Ascending aorta (tissue), 2 donors: ENCODE data around the gene DEDD. TPM values are rescaled to one million over a fixed set of nuclear protein-coding genes. Genes with fewer than 3 reads are reported as not detected.
A peak's percentile ranks its signal among the peaks of the same experiment; 100 is the strongest.
"Not testable (repeated sequence)": the region's sequence is repeated elsewhere in the genome, so short reads cannot be mapped to it uniquely, and the experiment has no call there.

Experiments used
- DNase-seq, 2 donors: peaks; one replicate each; pipeline ENCODE4 v3.0.0-alpha.2; 2019; ENCODE audit warnings: low spot score in 2 of 2
- H3K27ac ChIP-seq, 2 donors: fragments of 200-600 bp; sonication (generic); one replicate each; pipeline ENCODE4 v1.5.1; 2016 to 2017; ENCODE audit warnings: mild to moderate bottlenecking in 1 of 2
- H3K27me3 ChIP-seq: fragments of 200-600 bp; sonication (generic); one replicate; pipeline ENCODE4 v1.5.1; 2017
- H3K36me3 ChIP-seq, 2 donors: fragments of 200-600 bp; sonication (generic); one replicate each; pipeline ENCODE4 v1.5.1; 2016
- H3K4me1 ChIP-seq, 2 donors: fragments of 200-600 bp; sonication (generic); one replicate each; pipeline ENCODE4 v1.5.1; 2016 to 2017; ENCODE audit warnings: mild to moderate bottlenecking in 1 of 2
- H3K4me3 ChIP-seq, 2 donors: fragments of 200-600 bp; sonication (generic); one replicate each; pipeline ENCODE4 v1.5.1; 2016 to 2017; ENCODE audit warnings: mild to moderate bottlenecking in 1 of 2
- H3K9me3 ChIP-seq, 2 donors: fragments of 200-600 bp; sonication (generic); one replicate each; pipeline ENCODE4 v1.5.1; 2016
- CTCF ChIP-seq, 3 experiments: fragments of 200-600 bp in 2 of 3; fragments of 450-650 bp in 1 of 3; sonication (generic) in 2 of 3; IDR thresholded peaks; one replicate each; pipeline ENCODE4 v1.5.1; 2016 to 2019; ENCODE audit warnings: antibody characterized with exemption in 3 of 3, mild to moderate bottlenecking in 1 of 3, moderate library complexity in 1 of 3
- intact Hi-C: fragments of 100-400 bp; cut with DNase I; formaldehyde crosslinking; loops from one replicate; pipeline ENCODE4 v1.15.1; 2023
- total RNA-seq: library from RNA; depleted of rRNA; stranded (reverse); fragments of >200 nt; gene quantifications from one replicate; pipeline ENCODE4 v1.1.0, GENCODE V29; 2016

DEDD gene
- total RNA-seq, 1 donor from 2014 or later: 27.8 TPM

- H3K36me3 ChIP-seq: peaks cover 58 to 75% of the 10 kb centered on the region in 2 donors
- intact Hi-C loops: no loop called here
These were observed 9.5 kb downstream of the DEDD start for GRCh38 chr1:161122967-161123366.

GRCh38 chr1:161121834-161122233 lies 10.6 kb downstream of the DEDD start:
- no peak for DNase-seq
- Histone ChIP-seq H3K4me3 (no peak overlapping the region), H3K36me3 (peaks cover 53 to 64% of the 10 kb centered on the region in 2 donors), H3K9me3 (no peaks in the 10 kb centered on the region), H3K4me1 (peaks cover 9 to 17% of the 10 kb centered on the region in 2 donors), H3K27ac (no peak overlapping the region), H3K27me3 (no peaks in the 10 kb centered on the region)
- no peak for TF ChIP-seq CTCF (IDR thresholded peaks at IDR 0.05)
- intact Hi-C loops: no loop called here

More at GRCh38 chr1:161122967-161123366, 9.5 kb downstream of the DEDD start:
- H3K27ac ChIP-seq: no peak overlapping the region
- H3K9me3 ChIP-seq: no peaks in the 10 kb centered on the region
- no peak for DNase-seq
- no peak overlapping the region for H3K4me3 ChIP-seq
- H3K4me1 ChIP-seq: peaks cover 8 to 20% of the 10 kb centered on the region in 2 donors
- no peak for TF ChIP-seq CTCF (IDR thresholded peaks at IDR 0.05)
- H3K27me3 ChIP-seq: no peaks in the 10 kb centered on the region

GRCh38 chr1:161121042-161121650 lies 11.3 kb downstream of the DEDD start:
- peaks cover 47 to 59% of the 10 kb centered on the region in 2 donors for H3K36me3 ChIP-seq

GRCh38 chr1:161119092-161119903 lies 13.2 kb downstream of the DEDD start:
- peak in 1 of 3 experiments; percentile 39 for TF ChIP-seq CTCF (IDR thresholded peaks at IDR 0.05)
- intact Hi-C loops: loop anchor here (2.0 to 5.0 kb wide), 3 partner anchors 36 to 268 kb away; partner anchors contain the start of gene USF1
- DNase-seq: peak in 1 of 2 donors; percentile 81
- Histone ChIP-seq H3K27me3 (no peaks in the 10 kb centered on the region), H3K36me3 (peaks cover 36 to 46% of the 10 kb centered on the region in 2 donors), H3K27ac (peak overlapping the region; percentile 94 to 98), H3K4me3 (peak overlapping the region; percentile 76 to 98), H3K9me3 (no peaks in the 10 kb centered on the region), H3K4me1 (peaks cover 10 to 26% of the 10 kb centered on the region in 2 donors)

More at GRCh38 chr1:161121042-161121650, 11.3 kb downstream of the DEDD start:
- intact Hi-C loops: no loop called here
- Histone ChIP-seq H3K4me3 (no peak overlapping the region), H3K27me3 (no peaks in the 10 kb centered on the region), H3K27ac (no peak overlapping the region), H3K4me1 (peaks cover 10 to 24% of the 10 kb centered on the region in 2 donors), H3K9me3 (no peaks in the 10 kb centered on the region)
- no peak for DNase-seq
- TF ChIP-seq CTCF (IDR thresholded peaks at IDR 0.05): no peak

- peak within 1 kb of the TSS; percentile 76 to 98 for H3K4me3 ChIP-seq
- H3K9me3 ChIP-seq: no peaks in the 10 kb centered on the region
- no peaks in the 10 kb centered on the region for H3K27me3 ChIP-seq
- H3K27ac ChIP-seq: peak within 1 kb of the TSS; percentile 94 to 98
- intact Hi-C loops: loop anchor here (1.0 to 5.0 kb wide), 5 partner anchors 14 to 269 kb away; partner anchors contain the start of genes DEDD, KLHDC9 and USF1
- H3K36me3 ChIP-seq: peaks cover 27 to 32% of the 10 kb centered on the region in 2 donors
- TF ChIP-seq CTCF (IDR thresholded peaks at IDR 0.05): peak in 1 of 3 experiments; percentile 3
- DNase-seq: peak; percentile 37 to 92
- H3K4me1 ChIP-seq: peaks cover 10 to 26% of the 10 kb centered on the region in 2 donors
These were observed 14.5 kb downstream of the DEDD start, which contains the start of the genes NIT1 and PFDN2 for GRCh38 chr1:161117759-161118581. NIT1 (plus strand) TSS chr1:161118105; CDS start chr1:161118177, 72 bp downstream. PFDN2 (minus strand) TSS chr1:161118037; CDS start chr1:161118026, 11 bp downstream.

GRCh38 chr1:161115961-161116360 lies 16.5 kb downstream of the DEDD start:
- intact Hi-C loops: loop anchor here (5.0 kb wide), 2 partner anchors 69 to 271 kb away; partner anchors contain the start of gene USF1
- Histone ChIP-seq H3K36me3 (peaks cover 8 to 12% of the 10 kb centered on the region in 2 donors), H3K4me3 (peak overlapping the region in 1 of 2 donors; percentile 98), H3K4me1 (peaks cover 10 to 26% of the 10 kb centered on the region in 2 donors)
- not testable (repeated sequence) for H3K27me3 ChIP-seq, H3K27ac ChIP-seq, H3K9me3 ChIP-seq, DNase-seq
